Neural cell (in vitro differentiated cells): ENCODE measurements around the gene FNDC3B.
"Not testable (repeated sequence)": the region's sequence is repeated elsewhere in the genome, so short reads cannot be mapped to it uniquely, and the experiment has no call there.

ENCODE experiments used
- SMC3 ChIP-seq: fragments of 450-650 bp; conservative IDR thresholded peaks from 2 replicates; pipeline ENCODE4 v1.6.1; 2014; ENCODE audit warnings: antibody characterized with exemption, mild to moderate bottlenecking, moderate library complexity; ENCODE audit not compliant: poor library complexity
- TF ChIP-seq, protein P1 (sequence below): fragments of 450-650 bp; IDR thresholded peaks from 2 replicates; pipeline ENCODE4 v1.5.1; 2014; ENCODE audit warnings: antibody characterized with exemption, mild to moderate bottlenecking, moderate library complexity; ENCODE audit not compliant: poor library complexity, severe bottlenecking

- TF ChIP-seq, protein P1, sequence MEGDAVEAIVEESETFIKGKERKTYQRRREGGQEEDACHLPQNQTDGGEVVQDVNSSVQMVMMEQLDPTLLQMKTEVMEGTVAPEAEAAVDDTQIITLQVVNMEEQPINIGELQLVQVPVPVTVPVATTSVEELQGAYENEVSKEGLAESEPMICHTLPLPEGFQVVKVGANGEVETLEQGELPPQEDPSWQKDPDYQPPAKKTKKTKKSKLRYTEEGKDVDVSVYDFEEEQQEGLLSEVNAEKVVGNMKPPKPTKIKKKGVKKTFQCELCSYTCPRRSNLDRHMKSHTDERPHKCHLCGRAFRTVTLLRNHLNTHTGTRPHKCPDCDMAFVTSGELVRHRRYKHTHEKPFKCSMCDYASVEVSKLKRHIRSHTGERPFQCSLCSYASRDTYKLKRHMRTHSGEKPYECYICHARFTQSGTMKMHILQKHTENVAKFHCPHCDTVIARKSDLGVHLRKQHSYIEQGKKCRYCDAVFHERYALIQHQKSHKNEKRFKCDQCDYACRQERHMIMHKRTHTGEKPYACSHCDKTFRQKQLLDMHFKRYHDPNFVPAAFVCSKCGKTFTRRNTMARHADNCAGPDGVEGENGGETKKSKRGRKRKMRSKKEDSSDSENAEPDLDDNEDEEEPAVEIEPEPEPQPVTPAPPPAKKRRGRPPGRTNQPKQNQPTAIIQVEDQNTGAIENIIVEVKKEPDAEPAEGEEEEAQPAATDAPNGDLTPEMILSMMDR, result not testable (repeated sequence)
- not testable (repeated sequence) for TF ChIP-seq SMC3
Measured at GRCh38 chr3:172093581-172094443, 54.4 kb downstream of the FNDC3B start.
